ENCODE measurements around the gene R3HDM2.

DNA sequence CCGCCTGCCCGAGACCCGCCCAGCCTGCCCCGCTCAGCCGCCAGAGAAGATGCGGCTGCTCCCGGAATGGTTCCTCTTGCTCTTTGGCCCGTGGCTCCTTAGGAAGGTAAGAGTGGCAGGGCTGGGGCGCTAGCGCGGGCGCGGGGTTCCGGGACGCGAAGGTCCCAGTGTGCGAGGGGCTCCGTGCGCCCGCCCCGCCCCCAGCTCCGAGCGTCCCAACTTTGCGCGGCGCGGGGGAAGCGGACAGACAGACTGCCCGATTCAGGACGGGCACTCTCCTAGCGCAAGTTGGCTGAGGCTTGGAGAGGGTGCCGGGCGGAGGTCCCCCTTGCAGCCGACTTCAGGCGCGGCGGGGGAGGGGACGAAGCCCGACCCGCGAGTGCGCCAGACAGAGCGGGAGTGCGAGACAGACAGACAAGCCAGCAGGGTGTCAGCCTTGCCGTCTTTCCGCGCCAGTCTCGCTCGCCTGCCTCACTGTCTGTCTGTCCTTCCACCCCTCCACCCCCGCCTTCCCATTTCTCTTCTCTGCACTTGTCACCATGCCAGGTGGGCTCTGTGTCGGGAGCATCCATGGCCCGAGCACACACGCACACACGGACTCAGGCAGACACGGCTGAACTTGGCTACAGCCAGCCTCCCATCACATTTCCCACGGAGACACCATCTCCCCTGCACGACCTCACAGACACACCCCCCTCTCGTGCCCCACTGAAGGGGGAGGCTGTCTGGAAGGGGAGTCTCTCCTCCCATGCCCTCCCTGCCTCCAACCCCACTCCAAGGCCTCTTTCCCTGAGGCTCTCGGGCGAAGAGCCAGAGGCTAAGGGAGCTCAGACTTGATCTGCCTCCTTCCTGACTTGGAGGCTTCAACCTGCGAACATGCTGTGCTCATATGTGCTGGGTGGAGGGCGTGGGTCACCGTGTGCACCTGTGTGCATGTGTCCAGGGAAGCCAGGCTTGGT, 213.6 kb downstream of the R3HDM2 start:
- TF ChIP-seq EZH2phosphoT487 (IDR thresholded peaks at IDR 0.05; ENCODE audit: borderline replicate concordance): no peak
- TF ChIP-seq, protein P1, sequence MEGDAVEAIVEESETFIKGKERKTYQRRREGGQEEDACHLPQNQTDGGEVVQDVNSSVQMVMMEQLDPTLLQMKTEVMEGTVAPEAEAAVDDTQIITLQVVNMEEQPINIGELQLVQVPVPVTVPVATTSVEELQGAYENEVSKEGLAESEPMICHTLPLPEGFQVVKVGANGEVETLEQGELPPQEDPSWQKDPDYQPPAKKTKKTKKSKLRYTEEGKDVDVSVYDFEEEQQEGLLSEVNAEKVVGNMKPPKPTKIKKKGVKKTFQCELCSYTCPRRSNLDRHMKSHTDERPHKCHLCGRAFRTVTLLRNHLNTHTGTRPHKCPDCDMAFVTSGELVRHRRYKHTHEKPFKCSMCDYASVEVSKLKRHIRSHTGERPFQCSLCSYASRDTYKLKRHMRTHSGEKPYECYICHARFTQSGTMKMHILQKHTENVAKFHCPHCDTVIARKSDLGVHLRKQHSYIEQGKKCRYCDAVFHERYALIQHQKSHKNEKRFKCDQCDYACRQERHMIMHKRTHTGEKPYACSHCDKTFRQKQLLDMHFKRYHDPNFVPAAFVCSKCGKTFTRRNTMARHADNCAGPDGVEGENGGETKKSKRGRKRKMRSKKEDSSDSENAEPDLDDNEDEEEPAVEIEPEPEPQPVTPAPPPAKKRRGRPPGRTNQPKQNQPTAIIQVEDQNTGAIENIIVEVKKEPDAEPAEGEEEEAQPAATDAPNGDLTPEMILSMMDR (conservative IDR thresholded peaks at IDR 0.05; ENCODE audit: low read length): no peak
